K562 (cell line): Measurements from ENCODE around the gene PPM1N. TPM values are rescaled to one million over a fixed set of nuclear protein-coding genes. Genes with fewer than 3 reads are reported as not detected.

Experiments used
- EZH2 ChIP-seq: IDR thresholded peaks from 2 replicates; pipeline ENCODE4 v1.6.1; 2012; ENCODE audit warnings: low read depth, mild to moderate bottlenecking, inconsistent platforms, low read length, borderline replicate concordance
- KLF10 ChIP-seq: fragments of 250-450 bp; sonication (Bioruptor Pico); IDR thresholded peaks from 2 replicates; pipeline ENCODE4 v1.6.1; 2021; ENCODE audit warnings: matching md5 sums
- TCF7L2 ChIP-seq: fragments of 150-350 bp; IDR thresholded peaks from 2 replicates; pipeline ENCODE4 v1.6.1; 2016; ENCODE audit warnings: low read depth, mild to moderate bottlenecking, low read length, moderate library complexity
- ZBTB11 ChIP-seq, 3 experiments: fragments of 200-800 bp in 1 of 3; fragments of 250-450 bp in 1 of 3; fragments of 450-650 bp in 1 of 3; sonication (Bioruptor Pico) in 1 of 3; sonication (Bioruptor generic) in 1 of 3; formaldehyde crosslinking in 1 of 3; IDR thresholded peaks; 2 replicates each; pipeline versions ENCODE4 v1.6.1 to v1.8.0; 2016 to 2022; ENCODE audit warnings: mild to moderate bottlenecking in 2 of 3, missing genetic modification characterization in 2 of 3, missing compliant biosample characterization in 1 of 3, moderate library complexity in 1 of 3
- ZMIZ1 ChIP-seq, 2 experiments: fragments of 150-350 bp in 1 of 2; IDR thresholded peaks; 2 replicates each; pipeline ENCODE4 v1.6.1; 2012 to 2016; ENCODE audit warnings: low read depth in 2 of 2, low read length in 2 of 2, mild to moderate bottlenecking in 1 of 2, moderate library complexity in 1 of 2
- polyA plus RNA-seq, 8 experiments: library from polyadenylated mRNA; depleted of rRNA in 4 of 8; stranded (reverse) in 5 of 8; unstranded in 3 of 8; fragments of >200 nt; fragmentation: Nextera tagmentation in 2 of 8; fragmentation: Illumina TruSeq in 1 of 8; extraction: Ambion mirVana in 2 of 8; extraction: Trizol in 1 of 8; gene quantifications; 2 replicates each; pipeline versions ENCODE4 v1.2.1 to v1.2.3, GENCODE V29; 2011 to 2014; ENCODE audit warnings: inconsistent platforms in 1 of 8, missing spikeins in 1 of 8
- total RNA-seq, 7 experiments: library from RNA; depleted of rRNA in 6 of 7; stranded (reverse); fragments of >200 nt in 6 of 7; fragmentation: Illumina TruSeq in 2 of 7; extraction: Trizol in 2 of 7; gene quantifications; 2 replicates each; pipeline versions ENCODE4 v1.2.1 to v1.2.3, GENCODE V29; 2011 to 2021; ENCODE audit warnings: low replicate concordance in 1 of 7

The PPM1N gene
- total and polyA plus RNA-seq, 9 of the 15 experiments (the other 6 are each of a cell fraction or from before 2014, with no cell fraction given): 4.5 to 15.6 (median 8.7) TPM

GRCh38 chr19:45508861-45509691 lies 10.8 kb downstream of the PPM1N start (continued):
- TF ChIP-seq ZBTB11 (CRISPR knock-in tag; IDR thresholded peaks at IDR 0.05) (peak in 1 of 3 experiments; percentile 82; a peak in 2 of 6 replicates), ZMIZ1 (IDR thresholded peaks at IDR 0.05; ENCODE audit: low read depth in 2 of 2, low read length in 2 of 2) (no peak), TCF7L2 (no peak), KLF10 (CRISPR knock-in tag) (no peak), EZH2 (no peak)
